Measurements from ENCODE around the gene VWA2. TPM values are rescaled to one million over a fixed set of nuclear protein-coding genes. Genes with fewer than 3 reads are reported as not detected.

VWA2 gene
- total RNA-seq, 2 experiments from 2014 or later: not detected

DNA sequence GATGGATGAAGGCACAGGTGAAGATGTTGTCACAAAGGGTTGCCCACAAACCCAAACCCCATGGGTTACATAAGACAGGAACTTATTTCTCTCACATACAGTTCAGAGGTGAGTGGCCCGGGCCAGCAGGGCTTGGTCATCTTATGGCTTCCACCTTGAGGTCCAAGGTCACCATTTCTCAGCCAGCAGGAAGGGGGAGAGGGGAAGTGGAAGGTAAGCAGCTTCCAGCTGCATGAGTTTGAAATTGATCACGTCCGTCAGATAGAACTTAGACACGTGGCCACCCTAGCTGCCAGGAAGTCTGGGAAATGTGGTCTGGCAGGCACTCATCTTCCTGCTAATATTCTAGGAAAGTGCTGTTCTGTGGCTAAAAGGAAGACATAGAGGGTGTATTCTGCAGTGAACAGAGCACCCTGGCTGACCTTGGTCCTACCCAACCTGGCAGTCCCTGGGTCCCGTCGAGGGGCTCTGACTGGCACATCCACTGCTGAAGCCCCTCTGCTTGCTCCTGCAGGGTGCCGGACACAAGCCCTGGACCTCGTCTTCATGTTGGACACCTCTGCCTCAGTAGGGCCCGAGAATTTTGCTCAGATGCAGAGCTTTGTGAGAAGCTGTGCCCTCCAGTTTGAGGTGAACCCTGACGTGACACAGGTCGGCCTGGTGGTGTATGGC is 49.5 kb downstream of the VWA2 start:
- Histone ChIP-seq H3K9me3 (ENCODE audit: control insufficient read depth in 1 of 2, insufficient read depth in 1 of 2, low read length in 2 of 2) (no peaks in the 10 kb centered on the region), H3K4me3 (ENCODE audit: low read length) (no peak overlapping the region), H3K27ac (ENCODE audit: low read depth in 1 of 2, low read length in 2 of 2) (no peak overlapping the region), H3K36me3 (ENCODE audit: insufficient read depth, low read length) (no peaks in the 10 kb centered on the region), H3K27me3 (ENCODE audit: control insufficient read depth in 1 of 2, insufficient read depth in 2 of 2, low read length in 2 of 2) (no peaks in the 10 kb centered on the region), H3K4me1 (ENCODE audit: insufficient read depth, low read length) (no peaks in the 10 kb centered on the region)
- TF ChIP-seq, protein P1, sequence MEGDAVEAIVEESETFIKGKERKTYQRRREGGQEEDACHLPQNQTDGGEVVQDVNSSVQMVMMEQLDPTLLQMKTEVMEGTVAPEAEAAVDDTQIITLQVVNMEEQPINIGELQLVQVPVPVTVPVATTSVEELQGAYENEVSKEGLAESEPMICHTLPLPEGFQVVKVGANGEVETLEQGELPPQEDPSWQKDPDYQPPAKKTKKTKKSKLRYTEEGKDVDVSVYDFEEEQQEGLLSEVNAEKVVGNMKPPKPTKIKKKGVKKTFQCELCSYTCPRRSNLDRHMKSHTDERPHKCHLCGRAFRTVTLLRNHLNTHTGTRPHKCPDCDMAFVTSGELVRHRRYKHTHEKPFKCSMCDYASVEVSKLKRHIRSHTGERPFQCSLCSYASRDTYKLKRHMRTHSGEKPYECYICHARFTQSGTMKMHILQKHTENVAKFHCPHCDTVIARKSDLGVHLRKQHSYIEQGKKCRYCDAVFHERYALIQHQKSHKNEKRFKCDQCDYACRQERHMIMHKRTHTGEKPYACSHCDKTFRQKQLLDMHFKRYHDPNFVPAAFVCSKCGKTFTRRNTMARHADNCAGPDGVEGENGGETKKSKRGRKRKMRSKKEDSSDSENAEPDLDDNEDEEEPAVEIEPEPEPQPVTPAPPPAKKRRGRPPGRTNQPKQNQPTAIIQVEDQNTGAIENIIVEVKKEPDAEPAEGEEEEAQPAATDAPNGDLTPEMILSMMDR (IDR thresholded peaks at IDR 0.05): no peak
- ATAC-seq (ENCODE audit: poor library complexity) (no peak), DNase-seq (peak in 1 of 14 experiments; percentile 25)
- intact Hi-C loops (cut with DNase I, micrococcal nuclease): no loop called here
- Mint-ChIP-seq H3K27ac (no peak overlapping the region), H3K4me1 (ENCODE audit: low read depth) (no peaks in the 10 kb centered on the region), H3K36me3 (ENCODE audit: low read depth) (no peaks in the 10 kb centered on the region), H3K4me3 (no peak overlapping the region), H3K9me3 (no peaks in the 10 kb centered on the region), H3K27me3 (no peaks in the 10 kb centered on the region)
- ChIA-PET POLR2A (no interaction called here), CTCF (no interaction called here)

DNA sequence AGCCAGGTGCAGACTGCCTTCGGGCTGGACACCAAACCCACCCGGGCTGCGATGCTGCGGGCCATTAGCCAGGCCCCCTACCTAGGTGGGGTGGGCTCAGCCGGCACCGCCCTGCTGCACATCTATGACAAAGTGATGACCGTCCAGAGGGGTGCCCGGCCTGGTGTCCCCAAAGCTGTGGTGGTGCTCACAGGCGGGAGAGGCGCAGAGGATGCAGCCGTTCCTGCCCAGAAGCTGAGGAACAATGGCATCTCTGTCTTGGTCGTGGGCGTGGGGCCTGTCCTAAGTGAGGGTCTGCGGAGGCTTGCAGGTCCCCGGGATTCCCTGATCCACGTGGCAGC is 50.0 kb downstream of the VWA2 start:
- POLR2A ChIA-PET: no interaction called here
- DNase-seq: no peak
- TF ChIP-seq, protein P1 (IDR thresholded peaks at IDR 0.05): no peak

DNA sequence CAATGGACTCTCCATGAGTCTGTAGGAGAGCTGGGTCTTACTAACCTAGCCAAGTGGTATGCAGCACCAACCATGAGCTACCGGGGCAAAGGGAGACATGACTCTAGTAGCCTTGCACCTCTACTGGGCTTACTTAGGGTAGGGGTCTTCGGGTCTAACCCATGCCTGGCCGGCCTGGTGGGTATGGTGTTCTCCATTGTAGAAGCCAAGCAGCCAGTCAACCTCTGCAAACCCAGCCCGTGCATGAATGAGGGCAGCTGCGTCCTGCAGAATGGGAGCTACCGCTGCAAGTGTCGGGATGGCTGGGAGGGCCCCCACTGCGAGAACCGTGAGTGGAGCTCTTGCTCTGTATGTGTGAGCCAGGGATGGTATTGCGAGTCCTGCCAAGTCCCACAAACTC is 51.0 kb downstream of the VWA2 start:
- DNase-seq (peak in 1 of 14 experiments; percentile 8), ATAC-seq (ENCODE audit: poor library complexity) (no peak)
- Histone ChIP-seq H3K4me3 (ENCODE audit: low read length) (no peak overlapping the region), H3K36me3 (ENCODE audit: insufficient read depth, low read length) (no peaks in the 10 kb centered on the region), H3K27me3 (ENCODE audit: control insufficient read depth in 1 of 2, insufficient read depth in 2 of 2, low read length in 2 of 2) (no peaks in the 10 kb centered on the region), H3K4me1 (ENCODE audit: insufficient read depth, low read length) (no peaks in the 10 kb centered on the region), H3K27ac (ENCODE audit: low read depth in 1 of 2, low read length in 2 of 2) (no peak overlapping the region), H3K9me3 (ENCODE audit: control insufficient read depth in 1 of 2, insufficient read depth in 1 of 2, low read length in 2 of 2) (peaks cover 0 to 5% of the 10 kb centered on the region in 2 experiments)
- intact Hi-C loops (cut with DNase I, micrococcal nuclease): no loop called here
- POLR2A ChIA-PET: interaction anchor here (0.5 kb wide), 1 partner anchor 42 kb away, joined by 4 read pairs; no protein-coding TSS in a partner anchor
- H3K36me3 Mint-ChIP-seq (ENCODE audit: low read depth): peaks cover 7% of the 10 kb centered on the region
- H3K27ac Mint-ChIP-seq: no peak overlapping the region
- CTCF ChIA-PET: no interaction called here
- TF ChIP-seq, protein P1 (IDR thresholded peaks at IDR 0.05): no peak
- H3K27me3 Mint-ChIP-seq: no peaks in the 10 kb centered on the region
- no peaks in the 10 kb centered on the region for H3K4me1 Mint-ChIP-seq (ENCODE audit: low read depth)
- no peak overlapping the region for H3K4me3 Mint-ChIP-seq
- no peaks in the 10 kb centered on the region for H3K9me3 Mint-ChIP-seq

More for the DNA sequence above, 50.0 kb downstream of the VWA2 start:
- Histone ChIP-seq H3K4me3 (ENCODE audit: low read length) (no peak overlapping the region), H3K4me1 (ENCODE audit: insufficient read depth, low read length) (no peaks in the 10 kb centered on the region), H3K27ac (ENCODE audit: low read depth in 1 of 2, low read length in 2 of 2) (no peak overlapping the region), H3K9me3 (ENCODE audit: control insufficient read depth in 1 of 2, insufficient read depth in 1 of 2, low read length in 2 of 2) (no peaks in the 10 kb centered on the region), H3K36me3 (ENCODE audit: insufficient read depth, low read length) (no peaks in the 10 kb centered on the region), H3K27me3 (ENCODE audit: control insufficient read depth in 1 of 2, insufficient read depth in 2 of 2, low read length in 2 of 2) (no peaks in the 10 kb centered on the region)
- ATAC-seq (ENCODE audit: poor library complexity): no peak
- intact Hi-C loops (cut with DNase I, micrococcal nuclease): no loop called here
- CTCF ChIA-PET: no interaction called here
- H3K9me3 Mint-ChIP-seq: no peaks in the 10 kb centered on the region
- no peaks in the 10 kb centered on the region for H3K36me3 Mint-ChIP-seq (ENCODE audit: low read depth)
- no peaks in the 10 kb centered on the region for H3K27me3 Mint-ChIP-seq
- H3K27ac Mint-ChIP-seq: no peak overlapping the region
- no peak overlapping the region for H3K4me3 Mint-ChIP-seq
- H3K4me1 Mint-ChIP-seq (ENCODE audit: low read depth): no peaks in the 10 kb centered on the region

All from CD4-positive, alpha-beta T cell (primary cell).